ENCODE data around the gene NUP214.
A peak's percentile ranks its signal among the peaks of the same experiment; 100 is the strongest.
"Not testable (repeated sequence)": the region's sequence is repeated elsewhere in the genome, so short reads cannot be mapped to it uniquely, and the experiment has no call there.

Gene NUP214

DNA sequence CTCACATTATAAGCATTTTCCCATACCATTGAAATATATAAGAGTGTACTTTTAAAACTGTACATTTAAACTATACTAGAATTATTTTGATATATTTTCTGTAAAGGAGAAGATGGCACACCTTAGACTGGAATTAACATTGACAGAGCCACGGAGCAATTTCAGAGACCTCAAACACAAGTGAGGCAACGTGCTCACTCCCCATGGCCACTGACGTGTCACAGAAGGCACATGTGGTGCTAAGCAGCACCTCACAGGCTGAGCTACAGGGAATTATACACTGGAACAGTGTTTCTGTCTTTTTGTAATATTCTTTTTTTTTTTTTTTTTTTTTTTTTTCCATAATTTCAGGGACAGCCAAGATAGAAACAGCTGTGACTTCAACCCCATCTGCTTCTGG lies 66.5 kb downstream of the NUP214 start:
- DNase-seq: no peak

DNA sequence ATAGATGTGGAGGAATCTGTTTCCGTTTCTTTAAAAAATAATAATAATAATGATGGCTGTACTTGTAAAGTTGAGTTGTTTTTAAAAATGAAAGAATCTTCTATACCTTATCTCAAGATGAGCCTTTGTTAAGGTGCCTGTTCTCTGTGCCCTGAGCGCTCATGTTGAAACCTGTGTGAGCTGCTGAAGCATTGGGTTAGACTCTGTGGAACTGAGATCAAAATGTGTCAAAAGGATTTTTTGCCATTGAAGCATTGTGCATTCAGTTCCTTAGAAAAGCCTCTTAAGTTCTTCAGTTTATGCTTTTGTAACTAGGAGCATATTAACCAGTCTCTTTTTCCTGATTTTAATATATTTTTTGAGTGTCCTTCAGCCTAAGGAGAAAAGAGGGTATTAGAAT lies 67.7 kb downstream of the NUP214 start:
- DNase-seq: no peak

DNA sequence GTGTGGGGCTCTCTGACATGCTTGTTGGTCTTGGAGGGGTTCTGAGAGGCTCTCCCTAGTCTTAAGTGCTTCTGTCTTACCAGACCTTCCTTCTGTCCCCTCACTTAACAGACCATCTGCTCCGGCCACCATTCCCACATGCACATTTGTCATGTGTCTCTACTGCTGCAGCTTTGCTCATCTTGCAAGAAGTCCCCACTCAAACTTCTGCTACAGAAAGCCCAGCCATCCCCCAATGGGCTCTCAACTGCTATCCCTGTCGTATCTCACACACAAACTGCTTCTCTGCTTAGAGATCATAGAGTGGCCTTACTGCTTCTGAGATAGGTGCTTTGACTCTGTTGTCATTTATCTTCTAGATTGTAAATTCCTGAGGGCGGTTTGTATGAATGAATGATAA lies 69.4 kb downstream of the NUP214 start:
- no peak for DNase-seq

DNA sequence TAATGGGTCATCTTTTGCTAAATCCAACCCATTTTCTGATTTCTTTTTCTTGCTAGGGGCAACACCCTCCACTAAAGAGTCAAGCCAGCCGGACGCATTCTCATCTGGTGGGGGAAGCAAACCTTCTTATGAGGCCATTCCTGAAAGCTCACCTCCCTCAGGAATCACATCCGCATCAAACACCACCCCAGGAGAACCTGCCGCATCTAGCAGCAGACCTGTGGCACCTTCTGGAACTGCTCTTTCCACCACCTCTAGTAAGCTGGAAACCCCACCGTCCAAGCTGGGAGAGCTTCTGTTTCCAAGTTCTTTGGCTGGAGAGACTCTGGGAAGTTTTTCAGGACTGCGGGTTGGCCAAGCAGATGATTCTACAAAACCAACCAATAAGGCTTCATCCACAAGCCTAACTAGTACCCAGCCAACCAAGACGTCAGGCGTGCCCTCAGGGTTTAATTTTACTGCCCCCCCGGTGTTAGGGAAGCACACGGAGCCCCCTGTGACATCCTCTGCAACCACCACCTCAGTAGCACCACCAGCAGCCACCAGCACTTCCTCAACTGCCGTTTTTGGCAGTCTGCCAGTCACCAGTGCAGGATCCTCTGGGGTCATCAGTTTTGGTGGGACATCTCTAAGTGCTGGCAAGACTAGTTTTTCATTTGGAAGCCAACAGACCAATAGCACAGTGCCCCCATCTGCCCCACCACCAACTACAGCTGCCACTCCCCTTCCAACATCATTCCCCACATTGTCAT lies 72.0 kb downstream of the NUP214 start:
- DNase-seq: no peak

DNA sequence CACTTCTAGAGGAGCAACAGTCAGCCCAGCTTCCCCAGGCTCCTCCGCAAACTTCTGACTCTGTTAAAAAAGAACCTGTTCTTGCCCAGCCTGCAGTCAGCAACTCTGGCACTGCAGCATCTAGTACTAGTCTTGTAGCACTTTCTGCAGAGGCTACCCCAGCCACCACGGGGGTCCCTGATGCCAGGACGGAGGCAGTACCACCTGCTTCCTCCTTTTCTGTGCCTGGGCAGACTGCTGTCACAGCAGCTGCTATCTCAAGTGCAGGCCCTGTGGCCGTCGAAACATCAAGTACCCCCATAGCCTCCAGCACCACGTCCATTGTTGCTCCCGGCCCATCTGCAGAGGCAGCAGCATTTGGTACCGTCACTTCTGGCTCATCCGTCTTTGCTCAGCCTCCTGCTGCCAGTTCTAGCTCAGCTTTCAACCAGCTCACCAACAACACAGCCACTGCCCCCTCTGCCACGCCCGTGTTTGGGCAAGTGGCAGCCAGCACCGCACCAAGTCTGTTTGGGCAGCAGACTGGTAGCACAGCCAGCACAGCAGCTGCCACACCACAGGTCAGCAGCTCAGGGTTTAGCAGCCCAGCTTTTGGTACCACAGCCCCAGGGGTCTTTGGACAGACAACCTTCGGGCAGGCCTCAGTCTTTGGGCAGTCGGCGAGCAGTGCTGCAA lies 72.8 kb downstream of the NUP214 start:
- no peak for DNase-seq

DNA sequence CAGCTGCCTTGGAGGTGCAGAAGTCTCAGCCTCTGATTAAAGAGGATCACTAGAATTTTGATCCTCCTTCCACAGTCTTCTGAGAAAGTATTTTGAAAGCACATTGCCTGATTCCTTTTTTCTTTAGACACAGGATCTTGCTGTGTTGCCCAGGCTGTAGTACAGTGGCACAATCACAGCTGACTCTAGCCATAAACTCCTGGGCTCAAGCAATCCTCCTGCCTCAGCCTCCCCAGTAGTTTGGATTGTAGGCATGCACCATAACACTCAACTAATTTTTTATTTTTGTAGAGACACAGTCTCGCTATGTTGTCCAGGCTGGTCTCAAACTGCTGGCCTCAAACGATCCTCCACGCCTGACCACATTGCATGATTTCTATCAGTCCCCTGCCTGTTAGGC lies 76.5 kb downstream of the NUP214 start:
- no peak for DNase-seq

DNA sequence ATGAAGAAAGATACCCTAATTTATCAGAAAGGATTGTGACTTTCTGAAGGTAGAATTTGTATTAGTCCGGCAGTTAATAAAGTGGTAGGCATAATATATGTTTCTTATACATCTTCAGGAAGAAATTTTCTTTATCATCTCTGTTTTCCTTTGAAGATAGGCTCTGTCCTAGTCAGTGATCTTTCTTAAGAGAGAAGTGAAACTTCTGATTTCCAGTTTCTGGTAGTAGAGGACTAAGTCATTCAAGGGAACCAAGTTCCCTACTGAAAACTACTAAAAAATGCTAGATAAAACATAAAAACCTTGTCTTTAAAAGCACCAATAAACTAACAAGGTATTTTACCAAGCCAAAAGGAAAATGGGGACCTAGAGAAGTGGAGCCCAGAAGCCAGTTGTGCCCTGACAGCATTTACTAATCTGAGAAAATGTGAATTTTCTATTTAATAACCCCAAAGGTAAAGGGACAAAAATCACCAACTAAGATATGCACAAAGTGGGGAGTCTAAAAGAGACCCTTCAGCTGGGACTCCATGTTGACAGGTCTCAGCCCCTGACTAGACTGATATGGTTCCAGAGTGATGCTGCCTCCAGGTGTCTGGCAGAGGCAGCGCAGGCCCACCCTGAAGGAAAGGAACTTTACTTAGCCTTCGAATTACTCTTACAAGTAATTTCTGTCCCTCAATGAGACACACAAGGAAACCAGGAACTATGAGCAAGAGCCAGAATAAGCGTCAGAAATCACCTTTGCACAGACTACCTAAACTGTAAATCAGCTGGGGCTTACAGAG lies 78.2 kb downstream of the NUP214 start:
- no peak for DNase-seq

DNA sequence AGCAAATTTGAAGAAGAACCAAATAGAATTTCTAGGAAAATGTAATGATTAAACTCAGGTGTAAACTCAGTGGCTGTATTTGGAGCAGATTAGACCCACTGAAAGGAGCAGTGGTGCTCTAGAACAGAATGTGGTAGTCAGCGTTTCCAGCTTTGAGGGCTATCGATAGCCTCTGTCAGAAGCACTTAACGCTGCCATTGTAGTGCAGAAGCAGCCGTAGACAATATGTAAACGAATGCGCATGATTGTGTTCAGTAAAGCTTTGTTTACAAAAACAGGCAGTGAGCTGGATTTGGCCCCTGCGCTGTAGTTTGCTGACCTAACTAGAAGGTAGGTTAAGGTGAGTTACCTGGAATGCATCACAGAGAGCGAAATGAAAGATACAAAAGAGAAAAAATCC lies 78.9 kb downstream of the NUP214 start:
- DNase-seq: no peak

DNA sequence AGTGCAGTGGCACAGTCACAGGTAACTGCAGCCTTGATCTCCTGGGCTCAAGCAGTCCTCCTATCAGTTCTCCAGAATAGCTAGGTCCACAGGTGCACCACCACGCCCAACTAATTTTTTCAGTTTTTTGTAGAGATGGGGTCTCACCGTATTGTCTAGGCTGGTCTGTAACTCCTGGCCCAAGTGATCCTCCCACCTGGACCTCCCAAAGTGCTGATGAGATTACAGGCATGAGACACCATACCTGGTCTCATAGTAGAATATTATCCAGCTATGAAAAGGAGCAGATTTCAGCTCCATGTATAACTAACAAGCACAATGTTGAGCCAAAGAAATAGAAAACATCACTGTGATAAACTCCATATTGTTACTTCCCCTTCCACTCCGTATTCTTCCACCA lies 81.1 kb downstream of the NUP214 start:
- no peak for DNase-seq

DNA sequence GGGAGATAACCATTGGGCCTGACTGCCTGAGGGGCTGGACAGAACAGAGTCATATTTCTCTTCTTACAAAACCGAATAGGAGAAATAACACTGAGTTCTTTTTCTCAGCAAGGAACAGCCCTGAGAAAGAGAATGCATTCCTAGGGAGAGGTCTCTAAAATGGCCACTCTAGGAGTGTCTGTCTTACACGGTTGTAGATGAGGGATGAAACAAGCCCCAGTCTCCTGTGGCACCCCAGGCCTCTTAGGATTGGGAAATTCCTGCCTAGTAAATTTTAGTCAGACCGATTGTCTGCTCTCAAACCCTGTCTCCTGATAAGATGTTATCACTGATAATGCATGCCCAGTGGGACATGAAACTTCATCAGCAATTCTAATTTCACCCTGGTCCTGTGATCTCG lies 86.5 kb downstream of the NUP214 start:
- DNase-seq: not testable (repeated sequence)

DNA sequence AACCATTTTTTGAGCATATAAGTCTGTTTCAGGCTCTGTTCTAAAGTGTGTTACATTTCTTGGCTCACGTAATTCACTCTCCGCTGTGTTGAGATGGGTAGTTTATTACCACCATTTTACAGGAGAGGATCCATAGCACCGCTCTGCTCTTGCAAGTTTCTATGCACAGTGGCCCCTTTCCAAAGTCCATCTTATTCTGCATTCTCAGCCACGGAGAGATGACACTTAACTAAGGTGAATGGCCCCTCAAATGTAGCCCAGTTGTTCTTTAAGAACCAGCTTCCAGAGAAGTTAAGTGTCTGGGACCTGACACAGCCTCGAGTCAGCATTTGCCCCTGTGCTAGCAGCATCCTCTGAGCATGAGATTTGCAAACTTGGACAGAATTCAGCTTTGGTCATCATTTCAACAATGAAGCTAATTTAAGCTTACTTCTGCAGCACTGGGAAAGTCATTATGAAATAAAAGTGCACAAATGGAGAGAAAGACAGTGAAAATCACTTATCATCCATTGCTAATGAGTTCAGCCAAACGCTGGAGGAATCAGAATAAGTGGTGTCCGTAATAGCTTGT lies 89.0 kb downstream of the NUP214 start:
- DNase-seq: peak in 2 of 58 donors; percentile 11 to 33

DNA sequence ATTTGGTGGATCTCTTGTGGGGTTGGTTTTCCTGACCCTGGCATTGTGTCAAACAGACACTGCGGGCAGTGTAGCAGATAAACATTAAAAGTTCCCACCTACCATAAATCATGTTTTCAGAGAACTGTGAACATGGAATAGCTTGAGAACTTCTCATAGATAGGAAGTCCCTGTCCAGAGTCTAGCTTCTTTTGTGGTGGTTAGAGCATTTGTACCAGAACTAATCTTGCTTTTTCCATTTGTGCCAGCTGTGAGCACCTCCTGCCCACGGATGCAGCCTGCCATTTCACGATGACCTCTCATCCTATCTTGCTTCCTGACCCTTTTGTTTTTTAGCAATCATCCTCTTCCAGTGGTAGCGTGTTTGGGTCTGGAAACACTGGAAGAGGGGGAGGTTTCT lies 89.5 kb downstream of the NUP214 start:
- no peak for DNase-seq

DNA sequence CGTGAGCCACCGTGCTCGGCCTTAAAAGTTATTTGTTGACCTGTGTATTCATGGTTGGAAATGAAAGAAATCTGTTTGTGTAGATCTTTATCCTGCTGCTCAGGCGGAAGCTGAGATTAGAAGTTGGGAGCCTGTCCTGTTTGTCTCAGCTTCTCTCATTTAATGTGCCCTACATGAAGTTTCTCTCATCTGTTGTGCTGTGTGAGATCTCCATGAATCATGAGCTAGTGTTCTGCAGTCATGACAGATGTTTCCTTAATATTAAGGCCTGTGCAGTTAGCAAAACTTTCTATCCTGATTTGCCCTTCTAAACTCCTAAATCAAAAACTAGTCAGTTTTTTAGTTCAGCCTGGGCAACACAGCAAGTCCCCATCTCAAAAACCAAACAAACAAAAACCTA lies 91.4 kb downstream of the NUP214 start:
- no peak for DNase-seq

DNA sequence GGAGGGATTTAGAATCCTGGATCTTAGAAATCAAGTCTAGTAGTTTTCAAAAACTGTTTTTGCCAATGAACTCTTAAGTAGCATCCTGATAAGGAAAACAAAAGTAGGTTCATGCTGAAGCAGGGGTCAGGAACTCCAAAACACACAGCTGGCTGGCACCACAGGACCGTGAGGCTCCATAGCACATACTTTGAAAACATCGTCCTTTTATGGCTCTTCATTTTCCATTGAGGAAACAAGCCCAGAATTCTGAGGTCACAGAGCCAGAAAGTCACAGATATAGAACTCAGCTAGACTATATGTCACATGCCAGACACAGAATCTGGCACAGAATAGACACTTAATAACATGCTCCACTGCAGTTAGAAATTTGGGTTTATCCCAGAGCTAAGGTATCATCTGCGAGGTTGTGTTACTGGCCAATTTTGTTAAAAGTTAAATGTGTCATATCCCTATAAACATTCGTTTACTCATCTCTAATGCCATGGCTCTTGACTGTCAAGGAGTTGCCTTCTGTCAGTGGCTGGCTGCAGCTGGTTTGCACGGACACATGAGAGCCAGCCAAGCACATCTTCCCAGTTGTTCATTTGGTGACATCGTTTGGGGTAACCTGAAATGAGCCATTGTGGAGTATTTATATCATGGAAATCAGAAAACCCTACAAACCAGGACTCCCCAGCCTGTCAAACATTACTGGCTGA lies 92.1 kb downstream of the NUP214 start:
- DNase-seq: no peak

DNA sequence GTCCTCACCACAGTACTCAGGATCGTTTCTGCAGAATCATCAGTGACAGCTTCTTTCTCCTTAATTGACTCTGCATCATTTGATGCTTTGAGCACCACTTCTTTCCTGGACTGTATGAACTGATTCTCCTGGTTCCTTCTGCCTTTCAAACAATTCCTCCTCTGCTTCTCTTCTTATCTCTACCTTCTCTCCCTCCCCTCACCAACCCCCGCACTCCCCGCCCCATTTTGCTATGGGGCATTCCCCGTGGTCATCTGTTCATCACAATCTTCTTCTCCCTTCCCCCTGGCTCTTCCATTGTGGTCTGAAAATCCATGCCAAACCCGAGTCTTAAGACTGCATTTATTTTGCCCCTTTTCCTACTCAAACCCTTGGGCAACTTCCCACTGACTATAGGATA lies 93.0 kb downstream of the NUP214 start:
- no peak for DNase-seq

DNA sequence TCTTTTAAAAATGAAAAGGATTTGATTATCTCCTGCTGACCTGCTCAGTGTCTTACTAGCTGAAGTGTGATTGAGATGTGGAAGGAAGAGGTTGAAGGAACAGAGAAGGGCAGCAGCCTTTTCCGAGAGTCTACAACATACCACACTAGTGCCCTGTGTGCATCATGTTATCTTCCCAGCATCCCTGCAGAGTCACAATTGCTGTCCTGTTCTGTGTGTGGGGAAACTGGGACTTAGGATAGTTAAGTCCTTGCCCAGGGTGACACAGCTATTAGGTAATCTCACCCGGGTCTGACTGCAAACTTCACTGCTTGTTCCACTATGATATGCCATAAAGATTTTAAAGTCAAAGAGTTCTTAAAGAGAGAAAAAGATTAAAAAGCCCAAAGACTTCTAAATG lies 95.1 kb downstream of the NUP214 start:
- DNase-seq: no peak

DNA sequence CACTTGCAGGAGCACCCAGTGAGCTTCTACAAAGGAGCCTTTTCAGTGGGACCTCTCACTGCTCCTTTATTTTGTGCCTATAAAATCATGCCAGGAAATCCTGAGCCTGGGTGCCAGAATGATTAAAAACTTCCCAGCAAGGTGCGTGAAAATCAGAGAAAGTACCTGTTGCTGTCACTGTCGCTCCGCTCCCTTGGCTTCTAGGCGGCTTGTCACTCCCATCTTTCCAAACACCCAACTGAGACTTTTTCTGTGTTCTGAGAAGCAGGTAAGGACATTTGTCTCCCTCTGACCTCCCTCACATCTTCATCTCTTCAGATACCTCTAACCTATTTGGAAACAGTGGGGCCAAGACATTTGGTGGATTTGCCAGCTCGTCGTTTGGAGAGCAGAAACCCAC lies 97.1 kb downstream of the NUP214 start:
- DNase-seq: no peak

DNA sequence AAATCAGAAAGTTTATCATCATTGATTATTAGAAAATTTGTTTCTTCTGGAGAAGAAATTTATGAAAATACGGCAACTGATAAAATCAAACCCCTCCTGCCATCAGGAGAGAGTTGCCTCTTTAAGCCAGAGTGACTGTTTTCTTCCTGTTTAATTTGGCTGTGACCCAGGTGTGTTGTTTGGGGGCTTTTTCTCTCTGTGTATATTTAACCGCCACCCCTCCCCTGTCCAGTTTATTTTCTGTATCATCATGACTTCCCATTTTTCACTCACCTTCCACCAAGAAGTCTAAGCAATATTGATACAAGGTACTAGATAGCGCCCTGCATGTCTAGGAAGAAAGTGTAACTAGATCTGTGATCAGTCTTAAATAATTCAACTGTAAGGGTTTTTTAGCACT lies 100.8 kb downstream of the NUP214 start:
- no peak for DNase-seq

DNA sequence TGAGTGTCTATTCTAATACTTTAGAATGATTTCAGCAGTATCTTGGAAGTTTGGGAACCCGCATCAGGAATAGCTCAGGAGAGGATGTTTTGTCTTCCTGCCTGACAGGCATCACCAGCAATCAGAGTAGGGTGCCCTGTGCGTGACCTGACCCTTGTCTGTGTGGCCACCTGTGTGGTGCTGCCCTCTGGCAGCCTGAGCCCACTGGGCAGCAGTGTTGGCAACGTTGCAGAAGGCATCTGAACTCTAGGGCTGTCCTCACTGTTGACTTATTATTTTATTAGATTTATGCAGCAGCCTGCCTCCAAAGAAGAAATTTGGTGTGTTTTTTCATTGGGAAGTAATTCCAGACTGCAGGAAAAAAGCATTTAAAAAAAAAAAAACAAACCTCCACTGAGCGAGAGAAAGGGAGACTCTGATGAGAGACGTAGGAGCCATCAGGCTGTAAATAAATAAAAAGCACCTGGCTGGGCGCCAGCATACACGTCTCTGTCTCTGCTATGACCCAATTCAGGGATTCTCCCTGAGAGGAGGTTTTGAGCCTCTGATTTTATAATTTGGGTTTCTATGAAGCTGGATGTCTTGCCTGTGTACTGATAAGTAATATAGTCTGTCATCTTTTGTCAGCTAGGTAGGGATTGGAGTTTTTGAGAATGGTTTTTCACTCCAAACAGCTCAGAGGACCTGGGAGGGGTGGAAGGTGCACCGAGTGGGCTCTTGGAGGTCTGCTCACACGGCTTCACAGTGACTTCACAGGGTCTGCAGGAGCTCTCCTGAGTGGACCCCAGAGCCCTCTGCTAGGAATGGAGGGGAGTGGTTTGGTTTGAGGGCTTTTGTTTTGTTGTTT lies 101.9 kb downstream of the NUP214 start:
- DNase-seq: peak in 1 of 58 donors; percentile 53

DNA sequence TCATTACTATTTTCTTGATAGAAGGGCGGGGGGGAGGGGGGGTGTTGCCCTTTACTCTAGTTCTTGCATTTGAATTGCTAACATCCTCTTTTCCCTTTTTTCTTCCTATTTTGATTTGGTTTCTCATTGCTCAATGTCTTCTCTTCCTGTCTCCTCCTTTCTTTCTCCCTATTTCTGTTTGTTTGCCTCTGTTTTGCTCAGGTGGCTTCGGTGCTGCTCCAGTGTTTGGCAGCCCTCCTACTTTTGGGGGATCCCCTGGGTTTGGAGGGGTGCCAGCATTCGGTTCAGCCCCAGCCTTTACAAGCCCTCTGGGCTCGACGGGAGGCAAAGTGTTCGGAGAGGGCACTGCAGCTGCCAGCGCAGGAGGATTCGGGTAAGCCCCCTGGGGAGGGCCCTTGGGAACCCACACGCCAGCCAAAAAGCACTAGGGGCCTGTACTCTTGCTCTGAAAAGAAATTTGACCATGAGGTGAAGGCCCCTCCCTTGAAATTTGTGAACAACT lies 102.6 kb downstream of the NUP214 start:
- DNase-seq: no peak

Measured in anterior cingulate cortex (tissue), 58 donors.